CD14-positive monocyte (primary cell): Measurements from ENCODE around the gene EDIL3. TPM values are rescaled to one million over a fixed set of nuclear protein-coding genes. Genes with fewer than 3 reads are reported as not detected.

ENCODE experiments used
- DNase-seq, 3 donors: peaks; one replicate each; pipeline ENCODE4 v3.0.0-alpha.2; 2011 to 2022
- H2AFZ ChIP-seq: 2 replicates; pipeline ENCODE4 v1.6.0; 2012; ENCODE audit warnings: mild to moderate bottlenecking, low read depth, low read length, inconsistent platforms; ENCODE audit not compliant: insufficient read depth, poor library complexity, severe bottlenecking
- H3K27ac ChIP-seq, 2 donors: 1 replicate in 1 of 2; 2 replicates in 1 of 2; pipeline ENCODE4 v1.5.1; 2012 to 2013; ENCODE audit warnings: low read length in 2 of 2, control low read depth in 1 of 2, inconsistent platforms in 1 of 2, low read depth in 1 of 2, mild to moderate bottlenecking in 1 of 2
- H3K27me3 ChIP-seq, 2 donors: one replicate each; pipeline versions ENCODE4 v1.6.0 to v1.6.1; 2011 to 2013; ENCODE audit warnings: low read length in 2 of 2; ENCODE audit not compliant: control insufficient read depth in 2 of 2, insufficient read depth in 2 of 2
- H3K36me3 ChIP-seq, 2 donors: replicated peaks in 1 of 2; 1 replicate in 1 of 2; 2 replicates in 1 of 2; pipeline versions ENCODE4 v1.5.1 to v1.6.1; 2012 to 2013; ENCODE audit warnings: low read length in 2 of 2, control low read depth in 1 of 2, inconsistent platforms in 1 of 2, mild to moderate bottlenecking in 1 of 2; ENCODE audit not compliant: insufficient read depth in 2 of 2, control insufficient read depth in 1 of 2
- H3K4me1 ChIP-seq, 2 donors: 1 replicate in 1 of 2; 2 replicates in 1 of 2; pipeline versions ENCODE4 v1.5.1 to v1.6.1; 2012 to 2013; ENCODE audit warnings: low read length in 2 of 2, control low read depth in 1 of 2, inconsistent platforms in 1 of 2, mild to moderate bottlenecking in 1 of 2, moderate library complexity in 1 of 2; ENCODE audit not compliant: insufficient read depth in 2 of 2, control insufficient read depth in 1 of 2
- H3K4me2 ChIP-seq: replicated peaks from 2 replicates; pipeline ENCODE3; 2012; ENCODE audit warnings: low read length, moderate library complexity, mild to moderate bottlenecking; ENCODE audit not compliant: poor library complexity, severe bottlenecking; ENCODE audit errors: extremely low read depth
- H3K4me3 ChIP-seq, 3 experiments: fragments of 200-600 bp in 1 of 3; sonication (generic) in 1 of 3; replicated peaks in 1 of 3; 1 replicate in 2 of 3; 2 replicates in 1 of 3; pipeline ENCODE4 v1.5.1; 2011 to 2013; ENCODE audit warnings: low read length in 3 of 3, mild to moderate bottlenecking in 3 of 3, control low read depth in 2 of 3, low read depth in 2 of 3, inconsistent platforms in 1 of 3, moderate library complexity in 1 of 3
- H3K79me2 ChIP-seq: 2 replicates; pipeline ENCODE4 v1.6.0; 2012; ENCODE audit warnings: mild to moderate bottlenecking, control low read depth, inconsistent platforms, low read length, moderate library complexity; ENCODE audit not compliant: insufficient read depth
- H3K9ac ChIP-seq: 2 replicates; pipeline ENCODE4 v1.6.0; 2017; ENCODE audit warnings: low read length, mild to moderate bottlenecking; ENCODE audit not compliant: insufficient read depth, poor library complexity, severe bottlenecking
- H3K9me3 ChIP-seq, 2 donors: replicated peaks in 1 of 2; 1 replicate in 1 of 2; 2 replicates in 1 of 2; pipeline versions ENCODE4 v1.5.1 to v1.6.1; 2012 to 2013; ENCODE audit warnings: low read length in 2 of 2, control low read depth in 1 of 2; ENCODE audit not compliant: control insufficient read depth in 1 of 2, insufficient read depth in 1 of 2
- H4K20me1 ChIP-seq: 2 replicates; pipeline ENCODE4 v1.6.0; 2012; ENCODE audit warnings: mild to moderate bottlenecking, low read length, control low read depth, moderate library complexity; ENCODE audit not compliant: insufficient read depth
- H3K27ac Mint-ChIP-seq, 7 donors: one replicate each; pipeline ENCODE4 v1.8.0; 2020; ENCODE audit warnings: mild to moderate bottlenecking in 7 of 7, mixed read lengths in 7 of 7, moderate library complexity in 6 of 7, inconsistent platforms in 2 of 7
- H3K27me3 Mint-ChIP-seq, 3 donors: one replicate each; pipeline ENCODE4 v1.8.0; 2021 to 2022; ENCODE audit warnings: low read depth in 3 of 3, mild to moderate bottlenecking in 3 of 3, mixed read lengths in 3 of 3, moderate library complexity in 3 of 3, inconsistent platforms in 1 of 3
- H3K36me3 Mint-ChIP-seq, 2 donors: one replicate each; pipeline ENCODE4 v1.8.0; 2020; ENCODE audit warnings: mixed read lengths in 2 of 2, inconsistent platforms in 1 of 2, mild to moderate bottlenecking in 1 of 2
- H3K4me1 Mint-ChIP-seq: one replicate; pipeline ENCODE4 v1.8.0; 2020; ENCODE audit warnings: mild to moderate bottlenecking, mixed read lengths
- H3K4me3 Mint-ChIP-seq, 2 donors: one replicate each; pipeline ENCODE4 v1.8.0; 2020; ENCODE audit warnings: mild to moderate bottlenecking in 2 of 2, mixed read lengths in 2 of 2, moderate library complexity in 1 of 2
- H3K9me3 Mint-ChIP-seq, 7 donors: one replicate each; pipeline ENCODE4 v1.8.0; 2020 to 2022; ENCODE audit warnings: mixed read lengths in 7 of 7, mild to moderate bottlenecking in 6 of 7, moderate library complexity in 6 of 7, inconsistent platforms in 2 of 7
- WGBS: methylation state at CpG from one replicate; pipeline ENCODE4 v1.1.5; 2013; ENCODE audit warnings: missing lambda C conversion rate; ENCODE audit not compliant: insufficient coverage; 5-methylcytosine and 5-hydroxymethylcytosine counted together
- intact Hi-C, 2 donors: fragments of 100-400 bp; cut with micrococcal nuclease; formaldehyde crosslinking; loops; one replicate each; pipeline versions ENCODE4 v1.15.0 to v1.15.1; 2023
- polyA plus RNA-seq, 3 donors: library from polyadenylated mRNA; depleted of rRNA in 1 of 3; unstranded in 2 of 3; stranded (reverse) in 1 of 3; fragments of 300-500 nt in 2 of 3; fragments of >200 nt in 1 of 3; fragmentation: Illumina TruSeq in 2 of 3; gene quantifications; 1 replicate in 2 of 3; 2 replicates in 1 of 3; pipeline ENCODE4 v1.2.3, GENCODE V29; 2012 to 2021
- TF ChIP-seq, protein P1 (sequence below): fragments of 200-600 bp; IDR thresholded peaks from one replicate; pipeline ENCODE4 v1.8.0; 2022; ENCODE audit warnings: antibody characterized with exemption, mild to moderate bottlenecking

The EDIL3 gene
- polyA plus RNA-seq, 3 donors = 0.09 TPM; not detected in 2

DNA sequence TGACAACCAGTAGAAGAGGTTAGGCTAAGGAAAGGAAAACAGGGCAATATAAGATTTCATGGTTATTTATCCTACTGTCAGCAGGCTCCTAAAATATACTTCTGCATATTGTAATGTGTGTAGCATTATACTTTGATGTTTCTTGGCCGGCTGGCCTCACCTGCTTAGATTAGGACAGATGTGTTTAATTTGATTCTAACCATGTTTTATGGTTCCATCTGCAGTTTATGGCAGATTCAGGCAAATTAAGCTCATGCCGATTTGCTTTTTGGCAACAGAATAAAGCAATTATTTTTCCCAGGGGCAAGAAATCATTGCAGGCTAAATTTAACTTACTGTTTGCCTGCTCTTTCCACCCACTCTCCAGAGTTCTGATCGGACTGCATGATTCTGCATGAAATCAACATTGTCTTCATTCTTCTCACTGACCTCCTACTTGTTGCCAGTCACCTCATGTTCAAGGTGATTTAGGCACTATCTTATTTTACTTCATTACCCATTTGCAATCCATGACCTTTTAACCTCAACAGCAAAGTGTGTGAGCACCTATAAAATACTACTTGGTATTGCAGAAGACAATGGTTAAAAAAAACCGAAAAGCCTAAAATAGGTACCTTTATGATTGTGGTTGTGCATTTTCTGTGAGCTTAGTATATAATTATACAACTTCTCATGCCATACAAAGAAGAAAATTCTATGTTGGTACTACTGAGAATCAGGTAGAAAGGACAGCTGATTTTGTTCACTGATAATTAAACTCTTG lies 125.2 kb downstream of the EDIL3 start:
- no peaks in the 10 kb centered on the region for H3K79me2 ChIP-seq

DNA sequence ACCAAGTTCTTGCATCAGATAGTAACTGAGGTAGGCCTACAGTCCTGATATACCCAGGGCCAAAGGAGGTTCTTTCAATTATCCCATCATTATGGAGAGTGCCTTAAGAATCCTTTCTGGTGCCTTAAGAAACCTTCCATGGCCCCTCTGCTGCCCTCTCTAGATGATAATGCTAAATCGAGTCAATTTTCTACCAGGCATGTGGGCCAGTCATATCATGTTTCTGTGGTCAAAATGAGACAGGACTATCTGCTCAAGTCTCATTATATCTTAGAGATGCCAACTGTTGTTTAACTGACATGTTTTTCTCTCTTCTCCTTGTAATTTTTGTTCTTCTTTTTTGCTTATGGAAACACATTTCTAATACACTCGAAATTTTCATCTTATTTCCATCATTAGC lies 127.6 kb downstream of the EDIL3 start:
- Mint-ChIP-seq H3K4me3 (no peak overlapping the region), H3K4me1 (no peaks in the 10 kb centered on the region), H3K36me3 (no peaks in the 10 kb centered on the region), H3K27me3 (no peaks in the 10 kb centered on the region), H3K27ac (no peak overlapping the region), H3K9me3 (no peaks in the 10 kb centered on the region)
- intact Hi-C loops = no loop called here
- TF ChIP-seq, protein P1, sequence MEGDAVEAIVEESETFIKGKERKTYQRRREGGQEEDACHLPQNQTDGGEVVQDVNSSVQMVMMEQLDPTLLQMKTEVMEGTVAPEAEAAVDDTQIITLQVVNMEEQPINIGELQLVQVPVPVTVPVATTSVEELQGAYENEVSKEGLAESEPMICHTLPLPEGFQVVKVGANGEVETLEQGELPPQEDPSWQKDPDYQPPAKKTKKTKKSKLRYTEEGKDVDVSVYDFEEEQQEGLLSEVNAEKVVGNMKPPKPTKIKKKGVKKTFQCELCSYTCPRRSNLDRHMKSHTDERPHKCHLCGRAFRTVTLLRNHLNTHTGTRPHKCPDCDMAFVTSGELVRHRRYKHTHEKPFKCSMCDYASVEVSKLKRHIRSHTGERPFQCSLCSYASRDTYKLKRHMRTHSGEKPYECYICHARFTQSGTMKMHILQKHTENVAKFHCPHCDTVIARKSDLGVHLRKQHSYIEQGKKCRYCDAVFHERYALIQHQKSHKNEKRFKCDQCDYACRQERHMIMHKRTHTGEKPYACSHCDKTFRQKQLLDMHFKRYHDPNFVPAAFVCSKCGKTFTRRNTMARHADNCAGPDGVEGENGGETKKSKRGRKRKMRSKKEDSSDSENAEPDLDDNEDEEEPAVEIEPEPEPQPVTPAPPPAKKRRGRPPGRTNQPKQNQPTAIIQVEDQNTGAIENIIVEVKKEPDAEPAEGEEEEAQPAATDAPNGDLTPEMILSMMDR = no peak
- Histone ChIP-seq H2AFZ (no peak overlapping the region), H3K27ac (no peak overlapping the region), H3K4me3 (no peak overlapping the region), H4K20me1 (no peaks in the 10 kb centered on the region), H3K9me3 (no peaks in the 10 kb centered on the region), H3K27me3 (no peaks in the 10 kb centered on the region), H3K36me3 (no peaks in the 10 kb centered on the region), H3K9ac (no peak overlapping the region), H3K4me1 (no peaks in the 10 kb centered on the region), H3K4me2 (no peak overlapping the region), H3K79me2 (no peaks in the 10 kb centered on the region)
- WGBS = 88% methylated on average over 1 of the region's 2 CpGs
- no peak for DNase-seq

More for the DNA sequence above, 125.2 kb downstream of the EDIL3 start:
- no peak overlapping the region for H3K9ac ChIP-seq
- WGBS = 94% methylated on average over 3 of the region's 4 CpGs
- no peaks in the 10 kb centered on the region for H3K4me1 Mint-ChIP-seq
- H2AFZ ChIP-seq = no peak overlapping the region
- H3K9me3 ChIP-seq = no peaks in the 10 kb centered on the region
- H3K27me3 Mint-ChIP-seq = no peaks in the 10 kb centered on the region
- no peak overlapping the region for H3K4me3 ChIP-seq
- no peak overlapping the region for H3K4me2 ChIP-seq
- H3K36me3 Mint-ChIP-seq = no peaks in the 10 kb centered on the region
- H3K36me3 ChIP-seq = no peaks in the 10 kb centered on the region
- H3K27ac Mint-ChIP-seq = peak overlapping the region in 1 of 7 donors; percentile 48
- TF ChIP-seq, protein P1 = no peak
- DNase-seq = no peak
- H3K27ac ChIP-seq = no peak overlapping the region
- H3K27me3 ChIP-seq = no peaks in the 10 kb centered on the region
- intact Hi-C loops = no loop called here
- H3K4me3 Mint-ChIP-seq = no peak overlapping the region
- H4K20me1 ChIP-seq = no peaks in the 10 kb centered on the region
- no peaks in the 10 kb centered on the region for H3K4me1 ChIP-seq
- H3K9me3 Mint-ChIP-seq = peaks cover 0 to 3% (median 0%) of the 10 kb centered on the region in 7 donors
